ENCODE data around the gene PBX3.

GRCh38 chr9:125911861-125912644 lies 164.9 kb downstream of the PBX3 start:
- TF ChIP-seq, protein P1, sequence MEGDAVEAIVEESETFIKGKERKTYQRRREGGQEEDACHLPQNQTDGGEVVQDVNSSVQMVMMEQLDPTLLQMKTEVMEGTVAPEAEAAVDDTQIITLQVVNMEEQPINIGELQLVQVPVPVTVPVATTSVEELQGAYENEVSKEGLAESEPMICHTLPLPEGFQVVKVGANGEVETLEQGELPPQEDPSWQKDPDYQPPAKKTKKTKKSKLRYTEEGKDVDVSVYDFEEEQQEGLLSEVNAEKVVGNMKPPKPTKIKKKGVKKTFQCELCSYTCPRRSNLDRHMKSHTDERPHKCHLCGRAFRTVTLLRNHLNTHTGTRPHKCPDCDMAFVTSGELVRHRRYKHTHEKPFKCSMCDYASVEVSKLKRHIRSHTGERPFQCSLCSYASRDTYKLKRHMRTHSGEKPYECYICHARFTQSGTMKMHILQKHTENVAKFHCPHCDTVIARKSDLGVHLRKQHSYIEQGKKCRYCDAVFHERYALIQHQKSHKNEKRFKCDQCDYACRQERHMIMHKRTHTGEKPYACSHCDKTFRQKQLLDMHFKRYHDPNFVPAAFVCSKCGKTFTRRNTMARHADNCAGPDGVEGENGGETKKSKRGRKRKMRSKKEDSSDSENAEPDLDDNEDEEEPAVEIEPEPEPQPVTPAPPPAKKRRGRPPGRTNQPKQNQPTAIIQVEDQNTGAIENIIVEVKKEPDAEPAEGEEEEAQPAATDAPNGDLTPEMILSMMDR (IDR thresholded peaks at IDR 0.05) = no peak
- no peak for TF ChIP-seq POLR2A (IDR thresholded peaks at IDR 0.05)
